OCI-M2 (cell line): ENCODE measurements around the gene COPS2.
"Not testable (repeated sequence)": the region's sequence is repeated elsewhere in the genome, so short reads cannot be mapped to it uniquely, and the experiment has no call there.

Experiments used
- DNase-seq: peaks from one replicate; lab custom pipeline; 2025; ENCODE audit not compliant: unreplicated experiment; lab: John Stamatoyannopoulos, UW

The COPS2 gene

GRCh38 chr15:49110158-49110944 lies 45.0 kb downstream of the COPS2 start:
- DNase-seq, result no peak

GRCh38 chr15:49103002-49103401 lies 52.4 kb downstream of the COPS2 start:
- no peak for DNase-seq

GRCh38 chr15:49101536-49101935 lies 53.9 kb downstream of the COPS2 start:
- no peak for DNase-seq

GRCh38 chr15:49096090-49096750 lies 59.2 kb downstream of the COPS2 start:
- DNase-seq, result no peak

GRCh38 chr15:49094923-49095322 lies 60.5 kb downstream of the COPS2 start:
- no peak for DNase-seq

GRCh38 chr15:49093252-49094105 lies 61.9 kb downstream of the COPS2 start:
- no peak for DNase-seq

- DNase-seq, result no peak
These were observed 66.4 kb downstream of the COPS2 start for GRCh38 chr15:49088996-49089395.

- DNase-seq, result no peak
These were observed 69.5 kb downstream of the COPS2 start for GRCh38 chr15:49085696-49086459.

GRCh38 chr15:49084285-49084570 lies 71.2 kb downstream of the COPS2 start:
- DNase-seq, result no peak

- DNase-seq, result no peak
These were observed 71.8 kb downstream of the COPS2 start for GRCh38 chr15:49083401-49084284.

GRCh38 chr15:49082960-49083359 lies 72.4 kb downstream of the COPS2 start:
- no peak for DNase-seq

- no peak for DNase-seq
These were observed 75.9 kb downstream of the COPS2 start for GRCh38 chr15:49079340-49080039.

- DNase-seq, result no peak
These were observed 79.5 kb downstream of the COPS2 start for GRCh38 chr15:49075881-49076280.

- not testable (repeated sequence) for DNase-seq
These were observed 80.7 kb downstream of the COPS2 start for GRCh38 chr15:49074589-49075287.
